HCT116 (cell line): Measurements from ENCODE around the gene TYMP. TPM values are rescaled to one million over a fixed set of nuclear protein-coding genes. Genes with fewer than 3 reads are reported as not detected.

Experiments
- ATAC-seq: fragments of 200-7000 bp; cut with Tn5 transposase; 2 replicates; pipeline ENCODE4 v1.9.1; 2020; ENCODE audit warnings: mild to moderate bottlenecking, moderate library complexity
- BruUV-seq: library from RNA; stranded (reverse); fragments of 400-500 nt; replicated peaks from 2 replicates; lab custom pipeline; 2021; lab: Mats Ljungman, UMichigan
- CTCF ChIA-PET: fragments of 300-600 bp; sonication (Branson Sonifier 250); formaldehyde crosslinking; loops from one replicate; lab custom pipeline; 2021; ENCODE audit warnings: antibody characterized with exemption; lab: Charles Lee
- POLR2A ChIA-PET: fragments of 300-600, 350-600 bp; sonication (Branson Sonifier 250); formaldehyde crosslinking; loops from one replicate; lab custom pipeline; 2021; ENCODE audit warnings: antibody characterized with exemption; lab: Charles Lee
- RAD21 ChIA-PET, 2 experiments: fragments of 300-600 bp; sonication (Branson Sonifier 250); formaldehyde crosslinking; loops; one replicate each; lab custom pipeline; 2023; ENCODE audit warnings: low total read pairs in 2 of 2; ENCODE audit not compliant: uncharacterized antibody in 2 of 2, unreplicated experiment in 2 of 2, low non-redundant PET in 1 of 2; lab: Charles Lee
- DNase-seq: peaks from one replicate; pipeline ENCODE4 v3.0.0-alpha.2; 2010; ENCODE audit warnings: low read depth, low spot score
- H2AFZ ChIP-seq: fragments of 200-600 bp; shearing (Covaris generic), sonication (generic); 2 replicates; pipeline ENCODE4 v1.6.1; 2017; ENCODE audit warnings: low read depth, mixed run types, mixed read lengths, antibody characterized with exemption, low read length; ENCODE audit not compliant: poor library complexity, severe bottlenecking
- H3K27ac ChIP-seq: 2 replicates; pipeline ENCODE4 v1.5.1; 2012; ENCODE audit warnings: low read depth, low read length
- H3K27me3 ChIP-seq: fragments of 200-600 bp; sonication (generic); 2 replicates; pipeline ENCODE4 v1.6.1; 2016; ENCODE audit warnings: mixed run types, low read length, mixed read lengths; ENCODE audit not compliant: insufficient read depth
- H3K36me3 ChIP-seq, 2 experiments: fragments of 200-500 bp in 1 of 2; fragments of 200-600 bp in 1 of 2; sonication (Bioruptor generic) in 1 of 2; sonication (generic) in 1 of 2; 2 replicates each; pipeline versions ENCODE4 v1.5.1 to v1.6.1; 2014 to 2016; ENCODE audit warnings: low read length in 2 of 2, inconsistent platforms in 1 of 2, mixed read lengths in 1 of 2, mixed run types in 1 of 2; ENCODE audit not compliant: insufficient read depth in 2 of 2, control insufficient read depth in 1 of 2
- H3K4me1 ChIP-seq, 2 experiments: fragments of 200-600 bp in 1 of 2; sonication (generic) in 1 of 2; 2 replicates each; pipeline versions ENCODE4 v1.5.1 to v1.6.1; 2012 to 2017; ENCODE audit warnings: low read length in 2 of 2, inconsistent platforms in 1 of 2, mild to moderate bottlenecking in 1 of 2, mixed read lengths in 1 of 2, mixed run types in 1 of 2, moderate library complexity in 1 of 2; ENCODE audit not compliant: insufficient read depth in 2 of 2, control insufficient read depth in 1 of 2
- H3K4me2 ChIP-seq: fragments of 200-600 bp; sonication (generic); 2 replicates; pipeline ENCODE4 v1.6.1; 2017; ENCODE audit warnings: mixed run types, low read length, mixed read lengths
- H3K4me3 ChIP-seq, 2 experiments: fragments of 200-600 bp in 1 of 2; sonication (generic) in 1 of 2; replicated peaks in 1 of 2; 2 replicates each; pipeline ENCODE4 v1.5.1; 2011 to 2016; ENCODE audit warnings: low read length in 2 of 2, control low read depth in 1 of 2, low read depth in 1 of 2, mild to moderate bottlenecking in 1 of 2, mixed read lengths in 1 of 2, mixed run types in 1 of 2
- H3K79me2 ChIP-seq: fragments of 200-600 bp; sonication (generic); 2 replicates; pipeline ENCODE4 v1.6.1; 2017; ENCODE audit warnings: mild to moderate bottlenecking, mixed run types, low read length, moderate library complexity, mixed read lengths; ENCODE audit not compliant: insufficient read depth
- H3K9ac ChIP-seq: fragments of 200-600 bp; sonication (generic); 2 replicates; pipeline ENCODE4 v1.6.1; 2016; ENCODE audit warnings: low read length, mixed read lengths
- H3K9me2 ChIP-seq: fragments of 200-600 bp; sonication (generic), shearing (Covaris generic); 2 replicates; pipeline ENCODE4 v1.6.1; 2017; ENCODE audit warnings: mixed run types, mild to moderate bottlenecking, moderate library complexity; ENCODE audit not compliant: insufficient read depth
- H3K9me3 ChIP-seq, 2 experiments: fragments of 200-500 bp in 1 of 2; fragments of 200-600 bp in 1 of 2; sonication (Bioruptor generic) in 1 of 2; sonication (generic) in 1 of 2; 2 replicates each; pipeline ENCODE4 v1.6.1; 2014 to 2017; ENCODE audit warnings: low read length in 2 of 2, mixed read lengths in 2 of 2, inconsistent platforms in 1 of 2, low read depth in 1 of 2, mild to moderate bottlenecking in 1 of 2, mixed run types in 1 of 2, moderate library complexity in 1 of 2; ENCODE audit not compliant: control insufficient read depth in 1 of 2, insufficient read depth in 1 of 2
- H4K20me1 ChIP-seq: fragments of 200-600 bp; sonication (generic), shearing (Covaris generic); 2 replicates; pipeline ENCODE4 v1.6.1; 2017; ENCODE audit warnings: mixed run types, mild to moderate bottlenecking, moderate library complexity; ENCODE audit not compliant: insufficient read depth
- CBX3 ChIP-seq: IDR thresholded peaks from 2 replicates; pipeline ENCODE4 v1.6.1; 2012; ENCODE audit warnings: low read depth
- EGR1 ChIP-seq: IDR thresholded peaks from 2 replicates; pipeline ENCODE4 v1.6.1; 2012; ENCODE audit warnings: low read depth
- FOSL1 ChIP-seq: IDR thresholded peaks from 2 replicates; pipeline ENCODE4 v1.6.1; 2012; ENCODE audit warnings: low read depth
- POLR2AphosphoS5 ChIP-seq: IDR thresholded peaks from 2 replicates; pipeline ENCODE4 v1.6.1; 2011; ENCODE audit warnings: mild to moderate bottlenecking, low read depth, low read length, moderate library complexity
- RAD21 ChIP-seq: IDR thresholded peaks from 2 replicates; pipeline ENCODE4 v1.6.1; 2012; ENCODE audit warnings: low read depth, mild to moderate bottlenecking
- SP1 ChIP-seq: IDR thresholded peaks from 2 replicates; pipeline ENCODE4 v1.6.1; 2012; ENCODE audit warnings: low read depth
- SRF ChIP-seq: IDR thresholded peaks from 2 replicates; pipeline ENCODE4 v1.6.1; 2012; ENCODE audit warnings: low read depth
- ZNF274 ChIP-seq: fragments of 200-500 bp; sonication (Bioruptor generic); IDR thresholded peaks from 2 replicates; pipeline ENCODE4 v1.6.1; 2014; ENCODE audit warnings: mild to moderate bottlenecking, low read depth, low read length, inconsistent platforms
- intact Hi-C: fragments of 100-400 bp; cut with micrococcal nuclease; formaldehyde crosslinking; loops from 2 replicates; pipeline ENCODE4 v1.10.0; 2022
- total RNA-seq: library from RNA; stranded (reverse); gene quantifications from one replicate; pipeline ENCODE4 v1.2.1, GENCODE V29; 2021; ENCODE audit not compliant: unreplicated experiment
- TF ChIP-seq, protein P1 (sequence below), 3 experiments: fragments of 200-600 bp in 1 of 3; sonication (generic) in 1 of 3; IDR thresholded peaks in 2 of 3; conservative IDR thresholded peaks in 1 of 3; 2 replicates each; pipeline ENCODE4 v1.5.1; 2012 to 2017; ENCODE audit warnings: low read depth in 2 of 3, low read length in 2 of 3, antibody characterized with exemption in 1 of 3, borderline replicate concordance in 1 of 3, control low read depth in 1 of 3, mild to moderate bottlenecking in 1 of 3, mixed read lengths in 1 of 3, mixed run types in 1 of 3, moderate library complexity in 1 of 3; ENCODE audit not compliant: insufficient read depth in 1 of 3
- TF ChIP-seq, protein P2 (sequence below): IDR thresholded peaks from 2 replicates; pipeline ENCODE4 v1.6.1; 2012

The TYMP gene
- total RNA-seq, 1 experiment from 2014 or later, result 43.2 TPM

DNA sequence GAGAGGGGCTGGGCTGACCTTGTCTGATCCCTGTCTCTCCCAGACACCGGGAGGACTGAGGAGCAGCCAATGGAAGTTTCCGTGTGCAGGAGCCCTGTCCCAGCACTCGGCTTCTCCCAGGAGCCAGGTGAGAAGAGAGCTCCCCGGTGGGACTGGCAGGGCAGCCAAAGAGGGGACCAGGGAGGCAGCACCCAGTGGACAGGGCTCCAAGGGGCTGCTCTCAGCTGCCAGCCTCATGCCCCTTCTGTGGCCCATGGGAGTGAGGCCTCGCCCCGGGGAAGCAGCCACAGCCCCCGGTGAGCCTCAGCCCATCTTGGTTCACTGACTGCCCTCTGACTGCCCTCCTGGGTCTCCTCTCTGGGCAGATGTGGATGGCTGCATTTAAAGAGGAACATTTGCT, 11.2 kb downstream of the TYMP start (continued):
- TF ChIP-seq ZNF274 (no peak), RAD21 (no peak)
- TF ChIP-seq, all 23 proteins: peak for 0

DNA sequence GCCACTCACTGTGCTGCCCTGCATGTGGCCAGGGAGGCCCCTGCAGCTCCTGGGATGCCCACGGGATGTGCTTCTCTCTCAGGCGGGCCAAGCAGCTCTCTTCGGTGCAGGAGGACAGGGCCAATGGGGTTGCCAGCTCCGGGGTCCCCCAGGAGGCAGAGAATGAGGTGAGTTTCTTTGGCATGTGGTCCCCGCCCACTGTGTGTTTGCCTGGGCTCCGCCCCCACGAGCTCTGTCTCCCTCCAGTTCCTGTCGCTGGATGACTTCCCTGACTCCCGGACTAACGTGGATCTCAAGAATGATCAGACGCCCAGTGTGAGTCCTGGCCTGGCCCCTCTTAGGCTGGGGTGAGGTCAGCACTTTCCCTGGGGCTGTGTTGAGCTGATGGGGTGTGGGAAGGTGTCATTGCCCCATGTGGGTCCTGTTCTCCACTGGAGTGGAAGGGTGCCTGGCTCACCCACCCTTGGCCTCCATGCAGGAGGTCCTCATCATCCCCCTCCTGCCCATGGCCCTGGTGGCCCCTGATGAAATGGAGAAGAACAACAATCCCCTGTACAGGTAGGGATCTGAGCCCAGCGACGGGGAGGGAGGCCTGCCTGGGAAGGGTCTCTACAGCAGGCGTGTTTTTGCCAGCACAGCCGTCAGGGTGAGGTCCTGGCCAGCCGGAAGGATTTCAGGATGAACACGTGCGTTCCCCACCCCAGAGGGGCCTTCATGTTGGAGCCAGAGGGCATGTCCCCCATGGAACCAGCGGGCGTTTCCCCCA, 12.1 kb downstream of the TYMP start:
- intact Hi-C loops, result no loop called here
- Histone ChIP-seq H3K9ac (no peak overlapping the region), H3K27me3 (no peaks in the 10 kb centered on the region), H4K20me1 (no peaks in the 10 kb centered on the region), H3K9me3 (no peaks in the 10 kb centered on the region), H3K27ac (no peak overlapping the region), H3K4me1 (no peaks in the 10 kb centered on the region), H3K9me2 (no peaks in the 10 kb centered on the region), H2AFZ (no peak overlapping the region), H3K4me2 (no peak overlapping the region)
- no TSS peak for BruUV-seq
- ChIA-PET CTCF (no interaction called here), POLR2A (no interaction called here), RAD21 (no interaction called here)
- ATAC-seq, result no peak
- TF ChIP-seq, protein P1, sequence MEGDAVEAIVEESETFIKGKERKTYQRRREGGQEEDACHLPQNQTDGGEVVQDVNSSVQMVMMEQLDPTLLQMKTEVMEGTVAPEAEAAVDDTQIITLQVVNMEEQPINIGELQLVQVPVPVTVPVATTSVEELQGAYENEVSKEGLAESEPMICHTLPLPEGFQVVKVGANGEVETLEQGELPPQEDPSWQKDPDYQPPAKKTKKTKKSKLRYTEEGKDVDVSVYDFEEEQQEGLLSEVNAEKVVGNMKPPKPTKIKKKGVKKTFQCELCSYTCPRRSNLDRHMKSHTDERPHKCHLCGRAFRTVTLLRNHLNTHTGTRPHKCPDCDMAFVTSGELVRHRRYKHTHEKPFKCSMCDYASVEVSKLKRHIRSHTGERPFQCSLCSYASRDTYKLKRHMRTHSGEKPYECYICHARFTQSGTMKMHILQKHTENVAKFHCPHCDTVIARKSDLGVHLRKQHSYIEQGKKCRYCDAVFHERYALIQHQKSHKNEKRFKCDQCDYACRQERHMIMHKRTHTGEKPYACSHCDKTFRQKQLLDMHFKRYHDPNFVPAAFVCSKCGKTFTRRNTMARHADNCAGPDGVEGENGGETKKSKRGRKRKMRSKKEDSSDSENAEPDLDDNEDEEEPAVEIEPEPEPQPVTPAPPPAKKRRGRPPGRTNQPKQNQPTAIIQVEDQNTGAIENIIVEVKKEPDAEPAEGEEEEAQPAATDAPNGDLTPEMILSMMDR (IDR thresholded peaks at IDR 0.05 in 2 of 3, conservative IDR thresholded peaks at IDR 0.05 in 1 of 3; ENCODE audit: borderline replicate concordance in 1 of 3, insufficient read depth in 1 of 3, low read depth in 2 of 3, low read length in 2 of 3), result no peak
- TF ChIP-seq SRF, result no peak
- no peak for TF ChIP-seq POLR2AphosphoS5
- TF ChIP-seq RAD21, result no peak
- TF ChIP-seq CBX3, result no peak
- no peak for TF ChIP-seq ZNF274
- TF ChIP-seq, protein P2, sequence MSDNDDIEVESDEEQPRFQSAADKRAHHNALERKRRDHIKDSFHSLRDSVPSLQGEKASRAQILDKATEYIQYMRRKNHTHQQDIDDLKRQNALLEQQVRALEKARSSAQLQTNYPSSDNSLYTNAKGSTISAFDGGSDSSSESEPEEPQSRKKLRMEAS, result no peak
- TF ChIP-seq SP1, result no peak
- no peak for TF ChIP-seq FOSL1
- no peak for TF ChIP-seq EGR1
- TF ChIP-seq, all 23 proteins: peak for 0
- Histone ChIP-seq H3K4me3 (no peak overlapping the region), H3K36me3 (peaks cover 7 to 26% of the 10 kb centered on the region in 2 experiments; a peak in 2 of 4 replicates), H3K79me2 (peaks cover 48% of the 10 kb centered on the region)
- no peak for DNase-seq
